ENCODE data around the gene LRRC40.

DNA sequence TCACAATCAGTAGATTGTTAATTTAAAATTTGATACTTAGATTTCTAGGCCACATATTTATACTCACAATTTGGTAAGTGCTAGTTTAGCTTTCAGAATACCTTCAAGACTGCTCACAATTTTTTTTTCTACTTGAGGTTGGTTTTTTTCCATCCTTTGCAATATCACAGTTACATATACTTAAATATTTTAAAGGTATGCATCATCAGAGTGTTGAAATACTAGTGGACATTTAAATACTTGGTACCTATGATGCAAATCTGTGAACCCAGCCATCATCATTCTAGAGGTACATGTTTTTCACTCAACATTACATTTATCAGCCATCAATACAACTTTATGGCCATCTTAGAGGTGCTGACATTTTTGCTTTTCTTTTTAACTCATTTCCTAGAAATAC is 6.2 kb upstream of the LRRC40 start:
- TF ChIP-seq, protein P1, sequence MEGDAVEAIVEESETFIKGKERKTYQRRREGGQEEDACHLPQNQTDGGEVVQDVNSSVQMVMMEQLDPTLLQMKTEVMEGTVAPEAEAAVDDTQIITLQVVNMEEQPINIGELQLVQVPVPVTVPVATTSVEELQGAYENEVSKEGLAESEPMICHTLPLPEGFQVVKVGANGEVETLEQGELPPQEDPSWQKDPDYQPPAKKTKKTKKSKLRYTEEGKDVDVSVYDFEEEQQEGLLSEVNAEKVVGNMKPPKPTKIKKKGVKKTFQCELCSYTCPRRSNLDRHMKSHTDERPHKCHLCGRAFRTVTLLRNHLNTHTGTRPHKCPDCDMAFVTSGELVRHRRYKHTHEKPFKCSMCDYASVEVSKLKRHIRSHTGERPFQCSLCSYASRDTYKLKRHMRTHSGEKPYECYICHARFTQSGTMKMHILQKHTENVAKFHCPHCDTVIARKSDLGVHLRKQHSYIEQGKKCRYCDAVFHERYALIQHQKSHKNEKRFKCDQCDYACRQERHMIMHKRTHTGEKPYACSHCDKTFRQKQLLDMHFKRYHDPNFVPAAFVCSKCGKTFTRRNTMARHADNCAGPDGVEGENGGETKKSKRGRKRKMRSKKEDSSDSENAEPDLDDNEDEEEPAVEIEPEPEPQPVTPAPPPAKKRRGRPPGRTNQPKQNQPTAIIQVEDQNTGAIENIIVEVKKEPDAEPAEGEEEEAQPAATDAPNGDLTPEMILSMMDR (IDR thresholded peaks at IDR 0.05), result no peak
- TF ChIP-seq POLR2AphosphoS5 (IDR thresholded peaks at IDR 0.05; ENCODE audit: low read depth, low read length) (no peak), SIN3A (IDR thresholded peaks at IDR 0.05; ENCODE audit: borderline replicate concordance, insufficient read depth, low read depth, low read length) (no peak), TCF7L2 (IDR thresholded peaks at IDR 0.05; ENCODE audit: low read depth, low read length) (no peak)
- TF ChIP-seq, protein P2, sequence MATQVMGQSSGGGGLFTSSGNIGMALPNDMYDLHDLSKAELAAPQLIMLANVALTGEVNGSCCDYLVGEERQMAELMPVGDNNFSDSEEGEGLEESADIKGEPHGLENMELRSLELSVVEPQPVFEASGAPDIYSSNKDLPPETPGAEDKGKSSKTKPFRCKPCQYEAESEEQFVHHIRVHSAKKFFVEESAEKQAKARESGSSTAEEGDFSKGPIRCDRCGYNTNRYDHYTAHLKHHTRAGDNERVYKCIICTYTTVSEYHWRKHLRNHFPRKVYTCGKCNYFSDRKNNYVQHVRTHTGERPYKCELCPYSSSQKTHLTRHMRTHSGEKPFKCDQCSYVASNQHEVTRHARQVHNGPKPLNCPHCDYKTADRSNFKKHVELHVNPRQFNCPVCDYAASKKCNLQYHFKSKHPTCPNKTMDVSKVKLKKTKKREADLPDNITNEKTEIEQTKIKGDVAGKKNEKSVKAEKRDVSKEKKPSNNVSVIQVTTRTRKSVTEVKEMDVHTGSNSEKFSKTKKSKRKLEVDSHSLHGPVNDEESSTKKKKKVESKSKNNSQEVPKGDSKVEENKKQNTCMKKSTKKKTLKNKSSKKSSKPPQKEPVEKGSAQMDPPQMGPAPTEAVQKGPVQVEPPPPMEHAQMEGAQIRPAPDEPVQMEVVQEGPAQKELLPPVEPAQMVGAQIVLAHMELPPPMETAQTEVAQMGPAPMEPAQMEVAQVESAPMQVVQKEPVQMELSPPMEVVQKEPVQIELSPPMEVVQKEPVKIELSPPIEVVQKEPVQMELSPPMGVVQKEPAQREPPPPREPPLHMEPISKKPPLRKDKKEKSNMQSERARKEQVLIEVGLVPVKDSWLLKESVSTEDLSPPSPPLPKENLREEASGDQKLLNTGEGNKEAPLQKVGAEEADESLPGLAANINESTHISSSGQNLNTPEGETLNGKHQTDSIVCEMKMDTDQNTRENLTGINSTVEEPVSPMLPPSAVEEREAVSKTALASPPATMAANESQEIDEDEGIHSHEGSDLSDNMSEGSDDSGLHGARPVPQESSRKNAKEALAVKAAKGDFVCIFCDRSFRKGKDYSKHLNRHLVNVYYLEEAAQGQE (IDR thresholded peaks at IDR 0.05; ENCODE audit: insufficient read depth in 1 of 2, low read depth in 2 of 2, low read length in 1 of 2), result no peak

All from Panc1 (cell line).